Adrenal gland (tissue), 12 donors: Measurements from ENCODE around the gene HEPN1. TPM values are rescaled to one million over a fixed set of nuclear protein-coding genes. Genes with fewer than 3 reads are reported as not detected.

Experiments
- DNase-seq, 7 donors: peaks; one replicate each; pipeline ENCODE4 v3.0.0-alpha.2; 2019 to 2020
- H3K27ac ChIP-seq, 5 donors: fragments of 200-600 bp; sonication (generic) in 4 of 5; 1 replicate in 3 of 5; 2 replicates in 2 of 5; pipeline versions ENCODE4 v1.5.1 to v1.8.0; 2016 to 2020; ENCODE audit warnings: mild to moderate bottlenecking in 1 of 5
- H3K27me3 ChIP-seq: fragments of 200-600 bp; 2 replicates; pipeline ENCODE4 v1.8.0; 2021
- H3K36me3 ChIP-seq, 2 donors: fragments of 200-600 bp; replicated peaks in 1 of 2; 1 replicate in 1 of 2; 2 replicates in 1 of 2; pipeline versions ENCODE4 v1.5.1 to v1.8.0; 2018 to 2022
- H3K4me1 ChIP-seq, 2 donors: fragments of 200-600 bp; replicated peaks in 1 of 2; 1 replicate in 1 of 2; 2 replicates in 1 of 2; pipeline versions ENCODE4 v1.5.1 to v1.8.0; 2018 to 2021
- H3K4me3 ChIP-seq, 4 donors: fragments of 200-600 bp; sonication (generic) in 3 of 4; one replicate each; pipeline ENCODE4 v1.5.1; 2016 to 2018
- H3K9me3 ChIP-seq, 3 donors: fragments of 200-600 bp; sonication (generic) in 1 of 3; replicated peaks in 1 of 3; 1 replicate in 2 of 3; 2 replicates in 1 of 3; pipeline versions ENCODE4 v1.5.1 to v1.8.0; 2016 to 2021
- POLR2A ChIP-seq, 2 donors: fragments of 450-650 bp; IDR thresholded peaks; one replicate each; pipeline ENCODE4 v1.6.1; 2017; ENCODE audit warnings: antibody characterized with exemption in 2 of 2, mild to moderate bottlenecking in 2 of 2, moderate library complexity in 1 of 2
- WGBS, 4 donors: extraction: QIAGEN DNeasy Blood & Tissue Kit in 2 of 4; methylation state at CpG; one replicate each; pipeline versions ENCODE4 v1.1.5 to v1.1.7; 2013 to 2017; 5-methylcytosine and 5-hydroxymethylcytosine counted together
- intact Hi-C, 2 donors: fragments of 100-400 bp; cut with DNase I; formaldehyde crosslinking; loops; one replicate each; pipeline versions ENCODE4 v1.14.1 to v1.15.0; 2022 to 2023
- polyA plus RNA-seq, 3 donors: library from polyadenylated mRNA; stranded (reverse); fragments of 200-250 nt in 2 of 3; fragments of 350-450 nt in 1 of 3; fragmentation: Illumina TruSeq in 1 of 3; extraction: RNeasy Lipid Tissue Mini Kit (QIAGEN cat#74804) in 1 of 3; gene quantifications; one replicate each; pipeline ENCODE4 v1.2.3, GENCODE V29; 2013 to 2014
- total RNA-seq, 9 donors: library from RNA; depleted of rRNA in 4 of 9; stranded (reverse); fragments of >200 nt in 4 of 9; fragments of 120-200 nt in 1 of 9; fragmentation: NEBNext Ultra II Directional in 1 of 9; extraction: Animal tissue kit (Norgen Biotek cat#: 25700) in 1 of 9; gene quantifications; one replicate each; pipeline versions ENCODE4 v1.1.0 to v1.2.4, GENCODE V29; 2013 to 2023
- TF ChIP-seq, protein P1 (sequence below), 6 experiments: fragments of 450-650 bp in 4 of 6; fragments of 200-600 bp in 2 of 6; sonication (generic) in 1 of 6; IDR thresholded peaks; 1 replicate in 5 of 6; 2 replicates in 1 of 6; pipeline versions ENCODE4 v1.5.1 to v1.8.0; 2016 to 2021; ENCODE audit warnings: antibody characterized with exemption in 6 of 6, mild to moderate bottlenecking in 2 of 6, moderate library complexity in 1 of 6
- donor health status: healthy with polysubstance abuse.
- donor health status: Bipolar disorder and iron deficiency.
- donor health status: DM: yes; HTN: yes; CAD: no.
- donor health status: DM: no; HTN: no; CAD: no.
- donor health status: DM: no; HTN: no; CAD: no.
- donor health status: DM: yes; HTN: yes; CAD: no.

Gene HEPN1
- total and polyA plus RNA-seq, 12 donors, result 0.07 to 0.28 TPM; not detected in 10

DNA sequence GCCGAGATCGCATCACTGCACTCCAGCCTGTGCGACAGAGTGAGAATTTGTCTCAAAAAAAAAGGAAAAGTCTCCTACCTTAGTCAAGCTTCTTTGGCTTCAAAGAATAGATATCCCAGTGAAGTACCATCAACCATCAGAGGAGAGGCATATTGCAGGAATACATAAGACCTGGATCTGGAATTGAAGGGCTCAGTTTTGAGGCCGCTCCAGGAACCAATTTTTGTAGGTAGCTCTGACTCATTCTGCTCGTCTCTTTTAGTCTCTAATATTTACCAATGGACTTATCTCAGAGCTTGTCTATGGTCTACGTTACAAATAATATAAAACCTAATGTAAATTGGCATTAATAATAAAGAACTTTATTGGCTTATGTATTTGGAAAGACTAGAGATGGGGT, 26.8 kb downstream of the HEPN1 start:
- TF ChIP-seq, protein P1, sequence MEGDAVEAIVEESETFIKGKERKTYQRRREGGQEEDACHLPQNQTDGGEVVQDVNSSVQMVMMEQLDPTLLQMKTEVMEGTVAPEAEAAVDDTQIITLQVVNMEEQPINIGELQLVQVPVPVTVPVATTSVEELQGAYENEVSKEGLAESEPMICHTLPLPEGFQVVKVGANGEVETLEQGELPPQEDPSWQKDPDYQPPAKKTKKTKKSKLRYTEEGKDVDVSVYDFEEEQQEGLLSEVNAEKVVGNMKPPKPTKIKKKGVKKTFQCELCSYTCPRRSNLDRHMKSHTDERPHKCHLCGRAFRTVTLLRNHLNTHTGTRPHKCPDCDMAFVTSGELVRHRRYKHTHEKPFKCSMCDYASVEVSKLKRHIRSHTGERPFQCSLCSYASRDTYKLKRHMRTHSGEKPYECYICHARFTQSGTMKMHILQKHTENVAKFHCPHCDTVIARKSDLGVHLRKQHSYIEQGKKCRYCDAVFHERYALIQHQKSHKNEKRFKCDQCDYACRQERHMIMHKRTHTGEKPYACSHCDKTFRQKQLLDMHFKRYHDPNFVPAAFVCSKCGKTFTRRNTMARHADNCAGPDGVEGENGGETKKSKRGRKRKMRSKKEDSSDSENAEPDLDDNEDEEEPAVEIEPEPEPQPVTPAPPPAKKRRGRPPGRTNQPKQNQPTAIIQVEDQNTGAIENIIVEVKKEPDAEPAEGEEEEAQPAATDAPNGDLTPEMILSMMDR (IDR thresholded peaks at IDR 0.05), result no peak
- TF ChIP-seq POLR2A (IDR thresholded peaks at IDR 0.05), result no peak
- no peak for DNase-seq
- 65 to 81% (median 76%) methylated on average over 6 of the region's 6 CpGs for WGBS, 4 donors
- Histone ChIP-seq H3K4me3 (no peak overlapping the region), H3K4me1 (no peaks in the 10 kb centered on the region), H3K27ac (no peak overlapping the region), H3K9me3 (no peaks in the 10 kb centered on the region), H3K27me3 (no peaks in the 10 kb centered on the region), H3K36me3 (no peaks in the 10 kb centered on the region)
- intact Hi-C loops, result no loop called here

DNA sequence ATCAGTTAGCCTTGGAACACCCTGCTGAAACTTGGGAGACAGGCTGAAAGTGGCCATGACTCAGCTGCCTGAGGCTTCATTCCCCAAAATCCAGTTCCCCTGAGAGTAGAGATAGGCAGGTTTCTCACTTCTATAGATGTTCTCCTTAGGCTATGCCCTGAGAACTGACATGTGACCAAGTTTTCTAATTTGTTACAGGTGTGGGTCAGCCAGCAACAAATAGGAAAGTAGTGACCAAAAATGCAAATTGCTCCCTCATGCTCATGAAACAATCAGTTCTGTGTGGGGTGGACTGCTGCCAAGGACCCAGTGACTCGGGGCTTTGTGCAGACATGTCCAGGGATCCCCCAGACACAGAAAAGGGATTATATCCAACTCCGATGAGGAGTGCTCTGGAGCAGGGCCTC, 27.7 kb downstream of the HEPN1 start:
- Histone ChIP-seq H3K27me3 (no peaks in the 10 kb centered on the region), H3K4me3 (no peak overlapping the region), H3K9me3 (no peaks in the 10 kb centered on the region), H3K4me1 (no peaks in the 10 kb centered on the region), H3K36me3 (no peaks in the 10 kb centered on the region), H3K27ac (no peak overlapping the region)
- intact Hi-C loops, result no loop called here
- no peak for TF ChIP-seq POLR2A (IDR thresholded peaks at IDR 0.05)
- TF ChIP-seq, protein P1 (IDR thresholded peaks at IDR 0.05), result no peak
- no peak for DNase-seq
- 59 to 73% (median 70%) methylated on average over 2 of the region's 2 CpGs; no CpG with 5 or more reads in 1 of the 4 donors for WGBS, 4 donors

DNA sequence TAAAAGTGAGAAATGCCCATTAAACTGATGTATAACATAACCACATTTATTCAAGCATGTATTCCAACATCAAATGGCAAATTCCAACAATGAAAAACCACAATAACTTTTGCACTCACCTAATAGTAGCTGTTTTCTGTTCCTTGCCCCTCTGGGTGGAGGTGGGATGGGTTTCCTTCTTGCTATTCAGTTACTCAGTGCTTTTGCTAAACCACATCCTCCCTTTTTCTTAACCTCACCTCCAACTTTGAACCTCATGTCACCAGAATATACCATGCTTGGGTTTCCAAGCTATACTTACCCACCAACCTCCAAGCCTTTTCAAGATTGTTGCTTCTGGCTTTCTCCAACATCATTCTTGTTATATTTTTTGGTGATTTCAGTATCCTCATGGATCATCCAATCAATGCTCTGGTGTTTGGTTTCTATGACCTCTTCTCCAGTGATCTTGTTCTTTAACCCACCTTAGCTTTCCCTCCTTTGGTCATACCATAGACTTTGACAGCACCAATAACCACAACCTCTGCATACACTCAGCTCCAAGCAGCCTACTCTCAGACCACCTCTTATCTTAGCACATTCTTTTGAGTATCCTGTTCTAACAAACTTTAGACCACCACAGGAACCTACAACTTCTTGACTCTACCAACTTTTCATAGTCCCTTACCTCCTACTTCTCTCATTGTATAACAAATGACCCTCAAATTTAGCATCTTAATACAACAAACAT, 31.7 kb downstream of the HEPN1 start:
- no peaks in the 10 kb centered on the region for H3K27me3 ChIP-seq
- no peaks in the 10 kb centered on the region for H3K9me3 ChIP-seq
- intact Hi-C loops, result loop anchor here in 1 of 2 donors (10.0 kb wide), 2 partner anchors 194 to 394 kb away; no protein-coding TSS in a partner anchor

DNA sequence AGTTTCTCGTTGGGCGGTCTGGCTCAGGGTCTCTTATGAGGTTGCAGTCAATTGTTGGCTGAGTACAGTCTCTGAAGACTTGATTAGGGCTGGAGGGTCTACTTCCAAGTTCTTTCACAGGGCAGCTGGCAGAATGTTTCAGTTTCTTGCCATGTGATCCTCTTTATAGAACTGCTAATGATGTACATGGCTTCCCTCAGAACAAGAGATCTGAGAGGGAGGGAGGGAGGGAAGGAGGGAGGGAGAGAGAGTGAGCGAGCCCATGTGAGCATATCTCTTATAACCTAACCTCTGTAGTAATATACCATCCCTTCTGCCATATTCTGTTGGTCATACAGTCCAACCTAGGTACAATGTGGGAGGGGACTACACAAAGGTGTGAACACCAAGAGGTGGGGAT, 32.3 kb downstream of the HEPN1 start:
- TF ChIP-seq POLR2A (IDR thresholded peaks at IDR 0.05), result no peak
- TF ChIP-seq, protein P1 (IDR thresholded peaks at IDR 0.05), result no peak
- Histone ChIP-seq H3K27ac (no peak overlapping the region), H3K9me3 (no peaks in the 10 kb centered on the region), H3K27me3 (no peaks in the 10 kb centered on the region), H3K36me3 (no peaks in the 10 kb centered on the region), H3K4me3 (no peak overlapping the region), H3K4me1 (peaks cover 5 to 13% of the 10 kb centered on the region in 2 donors)
- DNase-seq, result no peak
- intact Hi-C loops, result loop anchor here in 1 of 2 donors (10.0 kb wide), 2 partner anchors 193 to 393 kb away; no protein-coding TSS in a partner anchor
- 77 to 85% (median 81%) methylated on average over 3 of the region's 3 CpGs for WGBS, 4 donors

More for the DNA sequence above, 31.7 kb downstream of the HEPN1 start:
- TF ChIP-seq, protein P1 (IDR thresholded peaks at IDR 0.05), result no peak
- no peak for TF ChIP-seq POLR2A (IDR thresholded peaks at IDR 0.05)
- Histone ChIP-seq H3K4me3 (no peak overlapping the region), H3K4me1 (peaks cover 5 to 13% of the 10 kb centered on the region in 2 donors), H3K36me3 (no peaks in the 10 kb centered on the region), H3K27ac (no peak overlapping the region)
- no peak for DNase-seq
